GM18870 (cell line): ENCODE measurements around the gene PTPRD.
A peak's percentile ranks its signal among the peaks of the same experiment; 100 is the strongest.

Experiments
- ATAC-seq: cut with Tn5 transposase; IDR thresholded peaks from one replicate; pipeline ENCODE4 v1.9.1; 2021; ENCODE audit warnings: moderate library complexity; ENCODE audit not compliant: unreplicated experiment

The PTPRD gene

DNA sequence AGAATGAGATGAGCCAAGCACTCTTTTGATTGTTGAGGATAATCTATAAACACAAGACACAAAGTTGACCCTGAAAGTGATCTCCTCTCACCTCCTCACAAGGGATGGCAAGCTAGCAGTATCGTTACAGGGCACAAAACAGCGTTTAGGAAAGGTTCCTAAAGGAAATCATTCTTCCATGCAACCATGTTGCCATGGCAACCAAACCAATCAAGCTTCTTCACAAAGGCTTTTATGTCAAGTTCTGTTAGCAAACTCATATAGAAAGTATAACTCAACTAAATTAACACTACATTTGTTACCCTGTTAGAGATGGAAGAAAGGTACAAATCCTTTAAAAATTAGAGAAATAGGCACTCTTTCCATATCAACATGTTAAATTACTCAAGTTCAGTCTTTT, 1796.4 kb downstream of the PTPRD start:
- peak; percentile 55 for ATAC-seq

DNA sequence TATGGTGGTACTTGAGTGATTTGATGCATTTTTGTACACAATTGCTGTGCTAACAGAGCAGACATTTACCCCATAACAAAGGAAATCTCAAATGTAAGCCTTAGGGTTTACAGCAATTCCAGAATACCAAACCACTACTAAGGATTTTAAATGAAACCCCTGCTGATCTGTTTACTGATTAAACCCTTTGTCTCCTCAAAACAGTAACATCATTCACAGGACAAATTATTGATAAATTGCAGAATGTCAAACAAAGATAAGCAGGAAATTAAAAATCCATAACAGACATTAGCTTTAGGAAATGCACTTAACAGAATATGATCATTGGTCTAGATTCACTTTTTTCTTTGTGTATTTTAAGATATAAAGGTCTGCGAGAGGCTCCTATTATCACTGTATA, 1796.9 kb downstream of the PTPRD start:
- no peak for ATAC-seq

DNA sequence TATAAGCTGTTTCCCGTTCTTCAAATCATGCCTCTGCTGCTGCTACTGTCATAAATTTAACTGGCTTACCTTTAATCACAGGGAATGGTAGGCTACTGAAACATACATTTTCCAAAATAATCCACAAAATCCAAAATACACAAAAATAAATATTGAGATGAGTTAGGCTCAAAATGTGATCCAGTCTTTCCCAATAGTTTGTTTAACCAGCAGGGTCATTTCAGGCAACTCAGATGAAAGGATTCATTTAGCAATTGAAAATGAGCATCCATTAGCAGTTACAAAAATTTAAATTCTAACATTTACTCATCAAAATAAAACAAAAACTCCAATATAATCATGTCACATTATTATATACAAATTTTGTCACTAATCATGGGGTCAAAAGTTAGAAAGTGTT, 1797.6 kb downstream of the PTPRD start:
- ATAC-seq, result no peak

DNA sequence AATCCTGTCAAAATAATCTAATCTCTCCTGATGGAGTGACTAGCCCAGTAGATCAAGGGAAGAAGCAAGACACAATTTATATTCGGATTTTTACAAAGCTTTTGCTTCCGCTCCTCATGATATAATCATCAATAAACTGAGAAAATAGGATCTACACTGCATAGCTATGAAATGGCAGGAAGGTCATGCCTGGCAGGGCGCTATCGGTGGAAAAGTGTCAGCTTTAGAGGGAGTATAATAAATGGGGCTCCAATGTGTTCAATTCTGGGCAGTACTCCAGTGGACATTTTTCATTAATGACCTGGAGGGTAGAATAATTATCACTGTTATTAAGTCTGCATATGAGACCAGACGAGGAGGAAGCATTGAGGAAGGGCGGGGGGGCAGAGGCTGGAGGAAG, 1799.9 kb downstream of the PTPRD start:
- no peak for ATAC-seq

- ATAC-seq, result no peak
Observed at GRCh38 chr9:8809741-8810140, 1803.1 kb downstream of the PTPRD start.

GRCh38 chr9:8806150-8806549, 1806.7 kb downstream of the PTPRD start:
- ATAC-seq, result no peak

GRCh38 chr9:8804613-8805012, 1808.2 kb downstream of the PTPRD start:
- ATAC-seq, result no peak

GRCh38 chr9:8802242-8802641, 1810.6 kb downstream of the PTPRD start:
- no peak for ATAC-seq

DNA sequence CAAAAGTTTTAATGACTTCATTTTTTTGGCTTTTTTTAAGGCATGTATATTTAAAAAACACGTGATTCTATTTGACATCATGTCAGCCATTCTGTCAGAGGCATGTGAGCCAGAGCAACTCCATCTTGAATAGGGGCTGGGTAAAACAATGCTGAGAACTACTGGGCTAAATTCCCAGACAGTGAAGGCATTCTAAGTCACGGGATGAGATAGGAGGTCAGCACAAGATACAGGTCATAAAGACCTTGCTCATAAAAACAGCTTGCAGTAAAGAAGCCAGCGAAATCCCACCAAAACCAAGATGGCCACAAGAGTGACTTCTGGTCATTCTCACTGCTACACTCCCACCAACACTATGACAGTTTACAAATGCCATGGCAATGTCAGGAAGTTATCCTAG, 1812.6 kb downstream of the PTPRD start:
- no peak for ATAC-seq

DNA sequence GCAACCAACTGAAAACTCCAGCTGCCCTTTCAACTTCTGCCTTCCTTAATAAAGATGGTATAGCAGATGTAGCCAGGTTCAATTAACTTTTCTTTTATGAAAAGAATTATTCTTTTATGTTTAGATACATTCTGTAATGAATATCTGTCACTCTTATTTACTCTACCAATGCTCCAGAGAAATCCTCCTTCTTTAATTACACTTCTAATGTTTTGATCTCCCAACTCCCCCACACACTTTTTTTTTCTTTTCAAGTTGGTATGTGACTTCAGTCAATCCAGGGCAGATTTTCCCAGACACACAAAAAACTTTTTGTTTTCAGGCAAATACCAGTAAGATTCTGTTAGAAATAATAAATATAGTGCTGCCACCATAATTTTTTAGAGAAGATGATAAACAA, 1813.2 kb downstream of the PTPRD start:
- ATAC-seq, result no peak

GRCh38 chr9:8799206-8799605, 1813.6 kb downstream of the PTPRD start:
- ATAC-seq, result no peak

DNA sequence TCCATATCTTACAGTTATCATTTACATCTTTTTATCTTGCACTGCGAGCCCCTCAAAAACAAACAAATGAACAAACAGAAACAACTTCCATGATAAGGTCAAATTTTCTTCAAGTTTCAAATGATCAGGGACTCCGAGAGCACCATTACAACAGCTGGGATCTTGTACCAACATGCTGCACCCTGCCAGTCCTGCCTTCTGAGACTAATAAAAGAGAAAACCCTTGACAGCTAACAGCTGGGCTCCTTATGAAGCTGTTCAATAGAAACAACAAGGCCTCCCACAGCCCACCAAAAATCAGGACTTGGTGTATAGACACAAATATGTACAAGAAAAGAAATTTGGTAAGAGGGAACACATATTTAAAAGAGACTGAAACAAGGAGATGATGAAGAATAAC, 1828.0 kb downstream of the PTPRD start:
- no peak for ATAC-seq

DNA sequence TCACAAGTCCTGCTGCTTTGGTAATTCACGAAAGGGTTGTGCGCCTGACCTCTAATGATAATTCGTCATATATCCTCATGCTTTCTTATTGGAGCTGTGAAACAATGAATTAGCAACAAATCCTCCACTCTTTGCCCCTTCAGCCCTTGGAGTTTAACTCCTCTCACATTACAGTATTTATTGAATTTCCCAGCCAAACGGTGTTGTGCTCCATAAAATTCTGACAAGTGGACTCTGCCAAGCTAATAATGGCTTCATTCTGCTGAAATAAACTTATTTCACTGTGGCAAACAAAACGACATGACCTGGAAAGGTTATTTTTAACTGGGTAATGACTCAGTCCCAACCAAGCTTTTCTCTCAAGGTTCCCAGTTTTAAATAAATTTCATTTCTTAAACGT, 1828.9 kb downstream of the PTPRD start:
- no peak for ATAC-seq

DNA sequence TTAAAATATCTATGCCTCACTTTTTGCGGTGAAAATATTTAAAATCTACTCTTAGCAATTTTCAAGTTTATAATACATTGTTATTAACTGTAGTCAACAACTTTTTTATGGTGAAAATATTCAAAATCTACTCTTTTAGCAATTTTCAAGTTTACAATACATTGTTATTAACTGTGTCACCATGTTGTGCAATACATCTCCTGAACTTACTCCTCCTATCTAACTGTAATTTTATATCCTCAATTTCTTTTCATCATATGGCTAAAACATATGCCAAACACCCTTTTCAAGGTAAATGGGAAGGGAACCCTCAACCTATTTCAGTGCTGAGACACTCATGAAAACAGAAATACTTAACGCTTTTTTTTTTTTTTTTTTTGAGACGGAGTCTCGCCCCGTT, 1830.6 kb downstream of the PTPRD start:
- ATAC-seq, result no peak

DNA sequence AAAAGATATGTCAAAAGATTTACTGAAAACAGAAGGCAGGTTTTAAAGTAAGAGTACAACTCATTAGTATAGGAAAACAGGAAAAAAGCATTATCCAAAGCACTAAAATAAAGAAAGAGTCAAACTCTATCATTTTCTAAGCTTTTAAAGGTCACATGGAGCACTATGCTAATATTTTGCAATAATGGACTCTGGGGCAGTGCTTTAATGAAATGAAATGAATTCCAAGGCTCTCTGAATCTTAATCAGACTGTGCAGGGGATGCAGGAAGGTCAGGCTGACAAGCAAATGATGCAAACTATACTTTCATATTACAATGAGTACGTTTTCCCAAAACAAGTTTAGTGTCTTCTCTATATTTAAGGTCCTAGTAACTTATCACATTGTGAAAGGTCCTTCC, 1831.3 kb downstream of the PTPRD start:
- no peak for ATAC-seq

DNA sequence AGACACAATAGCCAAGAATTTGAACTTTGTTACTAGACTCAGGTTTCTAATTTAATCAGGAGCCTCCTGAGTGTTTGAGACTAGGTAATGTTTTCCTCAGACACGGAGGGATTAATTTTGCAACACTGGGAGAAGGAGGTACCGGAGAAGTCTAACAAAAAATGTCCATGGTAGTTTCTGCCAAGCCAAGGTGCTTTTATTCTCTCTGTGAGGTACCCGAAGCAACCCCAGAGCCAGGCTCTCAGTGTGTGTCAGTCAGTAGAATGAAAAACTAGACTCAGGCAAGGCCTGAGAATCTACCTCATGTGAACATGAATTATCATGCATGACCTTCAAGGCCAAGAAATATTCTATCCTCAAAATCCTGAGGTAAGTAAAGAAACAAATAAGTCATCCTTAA, 1832.4 kb downstream of the PTPRD start:
- no peak for ATAC-seq

- no peak for ATAC-seq
Observed at GRCh38 chr9:8779478-8779877, 1833.3 kb downstream of the PTPRD start.

DNA sequence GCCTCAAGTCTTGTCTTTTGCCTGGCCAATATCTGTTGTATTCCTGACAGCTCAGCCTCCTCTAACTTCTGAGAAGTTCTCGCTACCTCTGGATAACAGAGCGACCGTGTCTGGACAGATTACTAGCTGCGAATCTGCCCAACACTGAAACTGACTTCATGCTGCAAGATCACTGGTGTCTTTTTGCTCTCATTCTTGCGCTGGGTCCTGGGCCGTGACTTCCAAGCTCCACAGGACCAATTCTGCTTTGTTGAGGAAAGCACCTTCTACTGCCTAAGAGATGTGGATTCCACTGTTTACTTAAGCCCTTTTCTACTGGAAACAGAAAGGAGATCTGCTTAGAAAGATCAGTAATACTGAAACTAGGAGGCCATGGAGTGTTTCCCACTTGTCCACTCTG, 1834.4 kb downstream of the PTPRD start:
- no peak for ATAC-seq

DNA sequence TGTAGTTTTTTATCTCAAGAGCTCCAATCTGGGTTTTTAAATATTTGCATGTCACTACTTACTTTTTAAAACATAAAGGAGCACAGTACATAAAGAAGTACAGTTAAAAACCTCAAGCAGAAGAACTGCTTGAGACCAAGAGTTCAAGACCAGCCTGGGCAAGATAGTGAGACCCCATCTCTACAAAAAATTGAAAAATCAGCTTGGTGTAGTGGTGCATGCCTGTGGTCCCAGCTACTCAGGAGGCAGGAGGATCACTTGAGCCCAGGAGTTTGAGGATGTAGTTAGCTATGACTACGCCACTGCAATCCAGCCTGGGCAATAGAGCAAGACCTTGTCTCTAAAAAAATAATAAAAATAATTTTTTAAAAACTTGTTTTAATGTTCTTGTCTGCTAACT, 1840.5 kb downstream of the PTPRD start:
- ATAC-seq, result no peak

- ATAC-seq, result no peak
Observed at GRCh38 chr9:8769153-8769552, 1843.6 kb downstream of the PTPRD start.

DNA sequence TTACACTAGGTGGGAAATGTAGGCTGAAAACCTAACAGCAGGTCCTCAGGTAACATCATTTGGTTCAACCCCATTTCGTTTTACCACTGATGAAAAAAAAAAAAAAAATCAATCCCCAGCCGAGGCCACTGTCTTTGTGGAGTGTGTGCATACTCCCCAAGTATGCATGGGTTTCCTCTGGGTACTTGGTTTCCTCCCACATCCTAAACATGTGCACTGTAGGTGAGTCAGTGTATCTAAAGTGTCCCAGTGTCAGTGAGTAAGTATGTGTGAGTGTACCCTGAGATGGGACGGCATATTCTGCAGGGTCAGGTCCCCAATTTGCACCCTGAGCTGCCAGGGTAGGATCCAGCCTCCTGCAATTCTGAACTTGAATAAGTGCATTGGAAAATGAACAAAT, 1846.7 kb downstream of the PTPRD start:
- ATAC-seq, result no peak

DNA sequence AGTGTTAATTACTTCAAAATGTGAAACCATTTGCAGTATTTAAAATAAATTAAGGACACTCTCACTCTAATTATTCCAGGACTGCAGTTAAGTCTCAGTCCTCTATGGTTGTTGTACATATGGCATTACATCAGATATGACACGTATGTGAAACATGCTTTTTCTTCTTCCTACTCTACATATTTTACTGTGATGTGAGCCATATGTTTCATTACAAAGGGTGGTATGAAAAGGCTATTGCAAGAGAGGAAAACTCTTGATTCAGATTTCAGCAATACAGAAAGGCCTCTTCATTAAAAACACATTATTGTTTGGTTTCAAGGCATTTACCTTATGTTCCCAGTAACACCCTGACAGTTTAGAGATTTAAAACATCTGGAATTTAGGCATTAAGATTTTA, 1848.8 kb downstream of the PTPRD start:
- no peak for ATAC-seq

DNA sequence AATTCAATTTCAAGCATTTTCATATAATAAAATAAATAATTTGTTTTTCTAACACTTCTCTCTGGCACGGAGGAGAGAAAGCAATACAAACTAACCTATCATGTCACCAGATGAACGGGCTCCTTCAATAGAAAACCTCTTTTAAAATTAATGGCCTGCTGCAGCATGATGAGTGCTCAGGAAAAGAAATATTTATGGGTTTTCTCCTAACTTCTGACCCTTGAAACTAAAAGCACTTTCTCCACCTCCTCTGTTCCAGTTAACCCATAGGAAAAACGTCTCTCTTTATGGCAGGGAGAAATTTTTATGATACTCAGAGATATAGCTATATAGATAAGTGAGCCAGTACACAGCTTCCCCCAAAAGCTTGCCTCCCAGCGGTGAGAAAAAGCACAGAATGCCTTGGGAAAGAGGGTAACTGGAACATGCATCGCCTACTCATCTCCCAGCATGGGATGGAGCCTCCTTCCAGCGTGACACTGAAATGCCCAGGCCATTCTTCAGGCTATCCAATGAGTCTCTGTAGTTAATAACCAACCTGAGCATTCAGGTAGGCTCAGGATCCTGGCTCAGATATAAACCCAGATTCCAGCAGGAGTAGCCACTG, 1850.2 kb downstream of the PTPRD start:
- no peak for ATAC-seq
